Measurements from ENCODE around the gene LHCGR. TPM values are rescaled to one million over a fixed set of nuclear protein-coding genes. Genes with fewer than 3 reads are reported as not detected.

Gene LHCGR
- total RNA-seq, 3 donors from 2014 or later (not counting 1 experiment from before 2014, with no cell fraction given) = not detected

DNA sequence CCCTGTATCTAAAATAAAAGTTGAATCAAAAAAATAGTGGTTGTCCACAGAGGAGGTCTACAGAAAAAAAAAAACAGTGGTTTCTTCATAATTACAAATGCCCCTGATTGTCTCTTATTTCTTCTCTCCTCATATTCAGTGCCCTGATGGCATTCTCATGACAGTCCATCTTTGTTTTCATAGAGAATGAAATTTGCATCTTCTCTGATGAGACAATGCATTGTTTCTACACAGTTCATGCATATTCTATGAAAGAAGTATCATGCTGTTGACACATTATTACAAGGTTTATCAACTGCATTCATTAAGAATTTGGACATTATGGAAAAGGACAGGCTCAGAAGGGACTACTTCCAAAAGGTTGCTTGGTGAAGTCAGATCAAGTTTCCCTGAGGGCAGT lies 59.5 kb downstream of the LHCGR start:
- H3K27me3 ChIP-seq (ENCODE audit: control insufficient read depth, insufficient read depth, low read length) = no peaks in the 10 kb centered on the region
- H3K27ac ChIP-seq (ENCODE audit: low read length) = no peak overlapping the region
- no peaks in the 10 kb centered on the region for H3K36me3 ChIP-seq (ENCODE audit: control insufficient read depth, insufficient read depth, low read length)
- ATAC-seq (no peak), DNase-seq (no peak)
- no peaks in the 10 kb centered on the region for H3K9me3 ChIP-seq (ENCODE audit: control insufficient read depth, insufficient read depth, low read length)
- Mint-ChIP-seq H3K9me3 (peaks cover 0 to 3% of the 10 kb centered on the region in 2 donors), H3K4me1 (no peaks in the 10 kb centered on the region), H3K27me3 (ENCODE audit: low read depth in 2 of 2) (peaks cover 0 to 5% of the 10 kb centered on the region in 2 donors), H3K4me3 (no peak overlapping the region), H3K27ac (no peak overlapping the region), H3K36me3 (no peaks in the 10 kb centered on the region)
- H3K4me1 ChIP-seq (ENCODE audit: control insufficient read depth, insufficient read depth, low read length) = no peaks in the 10 kb centered on the region
- TF ChIP-seq, protein P1, sequence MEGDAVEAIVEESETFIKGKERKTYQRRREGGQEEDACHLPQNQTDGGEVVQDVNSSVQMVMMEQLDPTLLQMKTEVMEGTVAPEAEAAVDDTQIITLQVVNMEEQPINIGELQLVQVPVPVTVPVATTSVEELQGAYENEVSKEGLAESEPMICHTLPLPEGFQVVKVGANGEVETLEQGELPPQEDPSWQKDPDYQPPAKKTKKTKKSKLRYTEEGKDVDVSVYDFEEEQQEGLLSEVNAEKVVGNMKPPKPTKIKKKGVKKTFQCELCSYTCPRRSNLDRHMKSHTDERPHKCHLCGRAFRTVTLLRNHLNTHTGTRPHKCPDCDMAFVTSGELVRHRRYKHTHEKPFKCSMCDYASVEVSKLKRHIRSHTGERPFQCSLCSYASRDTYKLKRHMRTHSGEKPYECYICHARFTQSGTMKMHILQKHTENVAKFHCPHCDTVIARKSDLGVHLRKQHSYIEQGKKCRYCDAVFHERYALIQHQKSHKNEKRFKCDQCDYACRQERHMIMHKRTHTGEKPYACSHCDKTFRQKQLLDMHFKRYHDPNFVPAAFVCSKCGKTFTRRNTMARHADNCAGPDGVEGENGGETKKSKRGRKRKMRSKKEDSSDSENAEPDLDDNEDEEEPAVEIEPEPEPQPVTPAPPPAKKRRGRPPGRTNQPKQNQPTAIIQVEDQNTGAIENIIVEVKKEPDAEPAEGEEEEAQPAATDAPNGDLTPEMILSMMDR (IDR thresholded peaks at IDR 0.05) = no peak
- no peak overlapping the region for H3K4me3 ChIP-seq (ENCODE audit: low read length)
- intact Hi-C loops (cut with micrococcal nuclease) = no loop called here

GRCh38 chr2:48694149-48694548 lies 61.4 kb downstream of the LHCGR start:
- H3K27ac ChIP-seq (ENCODE audit: low read length) = no peak overlapping the region
- Mint-ChIP-seq H3K4me1 (no peaks in the 10 kb centered on the region), H3K9me3 (peaks cover 2 to 3% of the 10 kb centered on the region in 2 donors), H3K27ac (no peak overlapping the region), H3K27me3 (ENCODE audit: low read depth in 2 of 2) (peaks cover 0 to 7% of the 10 kb centered on the region in 2 donors), H3K4me3 (no peak overlapping the region), H3K36me3 (no peaks in the 10 kb centered on the region)
- WGBS (ENCODE audit: insufficient coverage) = 50% methylated on average over 2 of the region's 3 CpGs
- TF ChIP-seq, protein P1 (IDR thresholded peaks at IDR 0.05) = no peak
- no peak for ATAC-seq
- no peaks in the 10 kb centered on the region for H3K36me3 ChIP-seq (ENCODE audit: control insufficient read depth, insufficient read depth, low read length)
- no peak overlapping the region for H3K4me3 ChIP-seq (ENCODE audit: low read length)
- no peaks in the 10 kb centered on the region for H3K27me3 ChIP-seq (ENCODE audit: control insufficient read depth, insufficient read depth, low read length)
- no peak for DNase-seq
- H3K9me3 ChIP-seq (ENCODE audit: control insufficient read depth, insufficient read depth, low read length) = no peaks in the 10 kb centered on the region
- no peaks in the 10 kb centered on the region for H3K4me1 ChIP-seq (ENCODE audit: control insufficient read depth, insufficient read depth, low read length)
- intact Hi-C loops (cut with micrococcal nuclease) = no loop called here

DNA sequence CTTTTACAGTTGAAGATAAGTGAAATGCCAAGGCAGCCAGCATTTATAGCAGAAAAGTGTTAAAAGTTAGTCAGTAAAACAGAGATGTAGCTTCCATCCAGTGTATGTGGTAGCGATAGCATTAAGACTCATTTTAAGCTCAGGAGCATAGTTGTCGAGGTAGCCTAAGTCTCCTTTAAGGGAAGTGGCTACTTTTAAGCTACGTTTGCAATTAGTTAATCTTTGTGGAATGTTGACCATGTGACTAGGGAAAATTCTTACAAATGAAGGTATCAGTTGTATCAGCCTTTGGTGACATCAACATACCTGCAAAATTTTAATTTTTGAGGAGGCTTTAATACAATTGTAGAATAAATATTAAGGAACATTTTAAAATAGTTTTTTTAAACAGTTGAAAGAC lies 61.9 kb downstream of the LHCGR start:
- Mint-ChIP-seq H3K4me1 (no peaks in the 10 kb centered on the region), H3K27ac (no peak overlapping the region), H3K27me3 (ENCODE audit: low read depth in 2 of 2) (peaks cover 0 to 7% of the 10 kb centered on the region in 2 donors), H3K4me3 (no peak overlapping the region), H3K9me3 (peaks cover 2 to 3% of the 10 kb centered on the region in 2 donors), H3K36me3 (no peaks in the 10 kb centered on the region)
- intact Hi-C loops (cut with micrococcal nuclease) = no loop called here
- H3K4me1 ChIP-seq (ENCODE audit: control insufficient read depth, insufficient read depth, low read length) = no peaks in the 10 kb centered on the region
- TF ChIP-seq, protein P1 (IDR thresholded peaks at IDR 0.05) = no peak
- H3K36me3 ChIP-seq (ENCODE audit: control insufficient read depth, insufficient read depth, low read length) = no peaks in the 10 kb centered on the region
- no peaks in the 10 kb centered on the region for H3K9me3 ChIP-seq (ENCODE audit: control insufficient read depth, insufficient read depth, low read length)
- WGBS (ENCODE audit: insufficient coverage) = 76% methylated on average over 3 of the region's 3 CpGs
- no peak overlapping the region for H3K4me3 ChIP-seq (ENCODE audit: low read length)
- H3K27me3 ChIP-seq (ENCODE audit: control insufficient read depth, insufficient read depth, low read length) = no peaks in the 10 kb centered on the region
- DNase-seq (no peak), ATAC-seq (no peak)
- no peak overlapping the region for H3K27ac ChIP-seq (ENCODE audit: low read length)

DNA sequence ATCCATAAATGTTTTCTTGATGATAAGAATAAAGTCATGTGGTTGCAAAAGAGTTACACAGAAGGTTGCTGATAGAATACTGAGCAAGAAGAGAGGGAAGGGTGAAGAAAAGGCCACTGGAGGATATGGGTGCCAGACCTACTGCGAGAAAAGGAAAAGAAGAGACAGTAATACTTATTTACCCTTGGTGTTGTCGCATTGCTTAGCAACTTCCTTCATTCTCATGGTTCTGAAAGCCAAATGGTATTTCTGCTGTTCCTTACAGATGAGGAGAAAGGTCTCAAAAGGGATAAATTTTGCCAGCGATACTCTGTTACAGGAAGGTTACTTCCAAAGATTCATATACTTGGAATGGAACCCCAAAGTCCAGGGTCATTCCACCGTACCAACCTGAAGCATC lies 62.5 kb downstream of the LHCGR start:
- H3K27me3 Mint-ChIP-seq (ENCODE audit: low read depth in 2 of 2) = peaks cover 0 to 7% of the 10 kb centered on the region in 2 donors
- H3K36me3 Mint-ChIP-seq = no peaks in the 10 kb centered on the region
- DNase-seq (no peak), ATAC-seq (no peak)
- H3K9me3 Mint-ChIP-seq = peaks cover 2 to 3% of the 10 kb centered on the region in 2 donors
- no peak overlapping the region for H3K4me3 Mint-ChIP-seq
- no peaks in the 10 kb centered on the region for H3K36me3 ChIP-seq (ENCODE audit: control insufficient read depth, insufficient read depth, low read length)
- H3K4me1 ChIP-seq (ENCODE audit: control insufficient read depth, insufficient read depth, low read length) = no peaks in the 10 kb centered on the region
- TF ChIP-seq, protein P1 (IDR thresholded peaks at IDR 0.05) = no peak
- intact Hi-C loops (cut with micrococcal nuclease) = no loop called here
- H3K9me3 ChIP-seq (ENCODE audit: control insufficient read depth, insufficient read depth, low read length) = no peaks in the 10 kb centered on the region
- no peak overlapping the region for H3K27ac ChIP-seq (ENCODE audit: low read length)
- WGBS (ENCODE audit: insufficient coverage) = 93% methylated on average over 4 of the region's 4 CpGs
- H3K4me1 Mint-ChIP-seq = no peaks in the 10 kb centered on the region
- H3K27me3 ChIP-seq (ENCODE audit: control insufficient read depth, insufficient read depth, low read length) = no peaks in the 10 kb centered on the region
- no peak overlapping the region for H3K27ac Mint-ChIP-seq
- no peak overlapping the region for H3K4me3 ChIP-seq (ENCODE audit: low read length)
